HepG2 (cell line): ENCODE results near the gene ABCC8. TPM values are rescaled to one million over a fixed set of nuclear protein-coding genes. Genes with fewer than 3 reads are reported as not detected.

ENCODE experiments used
- ADNP ChIP-seq: sonication (generic); formaldehyde crosslinking; IDR thresholded peaks from 2 replicates; pipeline ENCODE4 v1.4.0; 2020; ENCODE audit warnings: missing genetic modification reagents
- ARNT ChIP-seq: fragments of 450-650 bp; IDR thresholded peaks from 2 replicates; pipeline ENCODE4 v1.6.1; 2017
- CHD2 ChIP-seq: IDR thresholded peaks from 2 replicates; pipeline ENCODE4 v1.6.1; 2011; ENCODE audit warnings: low read depth, low read length, improper control_type of control experiment
- CTCF ChIP-seq: sonication (generic); formaldehyde crosslinking; IDR thresholded peaks from 2 replicates; pipeline ENCODE4 v1.5.0; 2020; ENCODE audit warnings: mild to moderate bottlenecking, missing genetic modification reagents, moderate library complexity
- FOSL2 ChIP-seq: sonication (generic); formaldehyde crosslinking; IDR thresholded peaks from 2 replicates; pipeline ENCODE4 v1.4.0; 2020; ENCODE audit warnings: missing genetic modification reagents
- GFI1 ChIP-seq: sonication (generic); formaldehyde crosslinking; IDR thresholded peaks from 2 replicates; pipeline ENCODE4 v1.5.0; 2020; ENCODE audit warnings: missing genetic modification reagents, mild to moderate bottlenecking, borderline replicate concordance
- HOXA3 ChIP-seq: sonication (generic); formaldehyde crosslinking; IDR thresholded peaks from 2 replicates; pipeline ENCODE4 v1.5.0; 2020; ENCODE audit warnings: missing genetic modification reagents
- ISL2 ChIP-seq: sonication (generic); formaldehyde crosslinking; IDR thresholded peaks from 2 replicates; pipeline ENCODE4 v1.5.0; 2020; ENCODE audit warnings: missing genetic modification reagents
- MIER3 ChIP-seq: IDR thresholded peaks from 2 replicates; pipeline ENCODE4 v1.6.1; 2016; ENCODE audit warnings: missing compliant biosample characterization, borderline replicate concordance
- MLXIP ChIP-seq: sonication (generic); formaldehyde crosslinking; IDR thresholded peaks from 2 replicates; pipeline ENCODE4 v1.9.0; 2021; ENCODE audit warnings: missing genetic modification reagents, borderline replicate concordance
- PRDM10 ChIP-seq: sonication (generic); formaldehyde crosslinking; IDR thresholded peaks from 2 replicates; pipeline ENCODE4 v1.4.0; 2020; ENCODE audit warnings: low read depth, missing genetic modification reagents
- SALL1 ChIP-seq: sonication (generic); formaldehyde crosslinking; IDR thresholded peaks from 2 replicates; pipeline ENCODE4 v1.8.0; 2022; ENCODE audit warnings: mild to moderate bottlenecking, missing genetic modification reagents
- SETDB1 ChIP-seq: sonication (generic); formaldehyde crosslinking; IDR thresholded peaks from 2 replicates; pipeline ENCODE4 v1.5.1; 2020; ENCODE audit warnings: missing genetic modification reagents, mild to moderate bottlenecking, borderline replicate concordance
- STAG1 ChIP-seq: sonication (generic); formaldehyde crosslinking; IDR thresholded peaks from 2 replicates; pipeline ENCODE4 v1.4.0; 2020; ENCODE audit warnings: missing genetic modification reagents
- ZNF562 ChIP-seq: sonication (generic); formaldehyde crosslinking; IDR thresholded peaks from 2 replicates; pipeline ENCODE4 v1.8.0; 2022; ENCODE audit warnings: missing genetic modification reagents, borderline replicate concordance
- ZNF800 ChIP-seq: sonication (generic); formaldehyde crosslinking; IDR thresholded peaks from 2 replicates; pipeline ENCODE4 v1.4.0; 2020; ENCODE audit warnings: missing genetic modification reagents
- polyA plus RNA-seq, 8 experiments: library from polyadenylated mRNA; depleted of rRNA in 3 of 8; stranded (reverse) in 7 of 8; unstranded in 1 of 8; fragments of >200 nt; fragmentation: Illumina TruSeq in 4 of 8; extraction: Trizol in 4 of 8; gene quantifications; 2 replicates each; pipeline versions ENCODE4 v1.2.1 to v1.2.3, GENCODE V29; 2011 to 2016; ENCODE audit warnings: low read depth in 4 of 8, missing spikeins in 1 of 8, mixed read lengths in 1 of 8; ENCODE audit not compliant: insufficient read depth in 1 of 8
- total RNA-seq, 5 experiments: library from RNA; depleted of rRNA; stranded (reverse); fragments of >200 nt; fragmentation: Illumina TruSeq; extraction: Trizol; gene quantifications; 2 replicates each; pipeline ENCODE4 v1.2.3, GENCODE V29; 2016; ENCODE audit warnings: low read depth in 1 of 5
- TF ChIP-seq, protein P1 (sequence below): sonication (generic); formaldehyde crosslinking; IDR thresholded peaks from 2 replicates; pipeline ENCODE4 v1.4.0; 2020; ENCODE audit warnings: missing genetic modification reagents, borderline replicate concordance
- TF ChIP-seq, protein P2 (sequence below): sonication (generic); formaldehyde crosslinking; IDR thresholded peaks from 2 replicates; pipeline ENCODE4 v1.5.1; 2020; ENCODE audit warnings: missing genetic modification reagents, mild to moderate bottlenecking, borderline replicate concordance

Gene ABCC8
- total and polyA plus RNA-seq, 2 of the 13 experiments (the other 11 are each of a cell fraction or from before 2014, with no cell fraction given) = not detected

DNA sequence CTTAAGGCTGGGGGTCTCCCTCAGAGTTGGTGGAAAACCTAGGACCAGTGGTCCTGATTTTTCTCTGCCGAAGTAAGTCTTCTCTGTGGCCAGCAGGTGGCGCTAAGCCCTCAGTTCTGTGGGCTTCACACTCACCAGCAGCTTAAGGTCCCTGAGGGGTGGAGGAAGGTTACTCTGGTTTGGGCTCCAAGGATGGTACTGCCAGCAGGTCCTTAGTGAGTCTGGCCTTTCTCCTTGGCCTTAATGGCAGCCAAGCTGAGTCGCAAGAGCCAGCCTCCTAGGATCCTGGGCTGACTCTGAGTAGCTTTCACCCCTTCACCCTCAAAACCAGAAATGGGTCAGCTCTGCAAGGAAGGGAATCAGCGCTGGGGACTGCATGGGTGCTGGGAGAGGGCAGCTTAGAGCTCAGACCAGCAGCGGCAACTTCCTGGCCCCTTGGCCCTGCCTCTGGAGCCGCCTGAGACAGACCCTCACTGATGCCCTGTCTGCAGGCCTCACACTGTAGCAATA lies 92.6 kb downstream of the ABCC8 start (continued):
- TF ChIP-seq MLXIP (CRISPR knock-in tag) (no peak), ADNP (CRISPR knock-in tag) (no peak), ZNF800 (no peak), GFI1 (no peak), HOXA3 (CRISPR knock-in tag) (no peak), CHD2 (no peak), SETDB1 (CRISPR knock-in tag) (no peak), SALL1 (CRISPR knock-in tag) (0 out of 2 replicates have a peak, but pooled peaks have one; percentile 10), MIER3 (CRISPR knock-in tag) (no peak), PRDM10 (CRISPR knock-in tag) (no peak), FOSL2 (CRISPR knock-in tag) (peak; percentile 39; the same call in 1 of the 2 replicates), CTCF (peak; percentile 92), ZNF562 (CRISPR knock-in tag) (no peak), STAG1 (peak; percentile 94), ARNT (no peak), ISL2 (CRISPR knock-in tag) (no peak)
- TF ChIP-seq, protein P1, sequence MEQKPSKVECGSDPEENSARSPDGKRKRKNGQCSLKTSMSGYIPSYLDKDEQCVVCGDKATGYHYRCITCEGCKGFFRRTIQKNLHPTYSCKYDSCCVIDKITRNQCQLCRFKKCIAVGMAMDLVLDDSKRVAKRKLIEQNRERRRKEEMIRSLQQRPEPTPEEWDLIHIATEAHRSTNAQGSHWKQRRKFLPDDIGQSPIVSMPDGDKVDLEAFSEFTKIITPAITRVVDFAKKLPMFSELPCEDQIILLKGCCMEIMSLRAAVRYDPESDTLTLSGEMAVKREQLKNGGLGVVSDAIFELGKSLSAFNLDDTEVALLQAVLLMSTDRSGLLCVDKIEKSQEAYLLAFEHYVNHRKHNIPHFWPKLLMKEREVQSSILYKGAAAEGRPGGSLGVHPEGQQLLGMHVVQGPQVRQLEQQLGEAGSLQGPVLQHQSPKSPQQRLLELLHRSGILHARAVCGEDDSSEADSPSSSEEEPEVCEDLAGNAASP (CRISPR knock-in tag) = 0 out of 2 replicates have a peak, but pooled peaks have one; percentile 30
- TF ChIP-seq, protein P2, sequence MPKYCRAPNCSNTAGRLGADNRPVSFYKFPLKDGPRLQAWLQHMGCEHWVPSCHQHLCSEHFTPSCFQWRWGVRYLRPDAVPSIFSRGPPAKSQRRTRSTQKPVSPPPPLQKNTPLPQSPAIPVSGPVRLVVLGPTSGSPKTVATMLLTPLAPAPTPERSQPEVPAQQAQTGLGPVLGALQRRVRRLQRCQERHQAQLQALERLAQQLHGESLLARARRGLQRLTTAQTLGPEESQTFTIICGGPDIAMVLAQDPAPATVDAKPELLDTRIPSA (CRISPR knock-in tag) = no peak
